ENCODE measurements around the gene RNPEP. TPM values are rescaled to one million over a fixed set of nuclear protein-coding genes. Genes with fewer than 3 reads are reported as not detected.

Gene RNPEP, protein sequence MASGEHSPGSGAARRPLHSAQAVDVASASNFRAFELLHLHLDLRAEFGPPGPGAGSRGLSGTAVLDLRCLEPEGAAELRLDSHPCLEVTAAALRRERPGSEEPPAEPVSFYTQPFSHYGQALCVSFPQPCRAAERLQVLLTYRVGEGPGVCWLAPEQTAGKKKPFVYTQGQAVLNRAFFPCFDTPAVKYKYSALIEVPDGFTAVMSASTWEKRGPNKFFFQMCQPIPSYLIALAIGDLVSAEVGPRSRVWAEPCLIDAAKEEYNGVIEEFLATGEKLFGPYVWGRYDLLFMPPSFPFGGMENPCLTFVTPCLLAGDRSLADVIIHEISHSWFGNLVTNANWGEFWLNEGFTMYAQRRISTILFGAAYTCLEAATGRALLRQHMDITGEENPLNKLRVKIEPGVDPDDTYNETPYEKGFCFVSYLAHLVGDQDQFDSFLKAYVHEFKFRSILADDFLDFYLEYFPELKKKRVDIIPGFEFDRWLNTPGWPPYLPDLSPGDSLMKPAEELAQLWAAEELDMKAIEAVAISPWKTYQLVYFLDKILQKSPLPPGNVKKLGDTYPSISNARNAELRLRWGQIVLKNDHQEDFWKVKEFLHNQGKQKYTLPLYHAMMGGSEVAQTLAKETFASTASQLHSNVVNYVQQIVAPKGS
- total RNA-seq = 39.6 and 65.1 TPM in 2 replicates

DNA sequence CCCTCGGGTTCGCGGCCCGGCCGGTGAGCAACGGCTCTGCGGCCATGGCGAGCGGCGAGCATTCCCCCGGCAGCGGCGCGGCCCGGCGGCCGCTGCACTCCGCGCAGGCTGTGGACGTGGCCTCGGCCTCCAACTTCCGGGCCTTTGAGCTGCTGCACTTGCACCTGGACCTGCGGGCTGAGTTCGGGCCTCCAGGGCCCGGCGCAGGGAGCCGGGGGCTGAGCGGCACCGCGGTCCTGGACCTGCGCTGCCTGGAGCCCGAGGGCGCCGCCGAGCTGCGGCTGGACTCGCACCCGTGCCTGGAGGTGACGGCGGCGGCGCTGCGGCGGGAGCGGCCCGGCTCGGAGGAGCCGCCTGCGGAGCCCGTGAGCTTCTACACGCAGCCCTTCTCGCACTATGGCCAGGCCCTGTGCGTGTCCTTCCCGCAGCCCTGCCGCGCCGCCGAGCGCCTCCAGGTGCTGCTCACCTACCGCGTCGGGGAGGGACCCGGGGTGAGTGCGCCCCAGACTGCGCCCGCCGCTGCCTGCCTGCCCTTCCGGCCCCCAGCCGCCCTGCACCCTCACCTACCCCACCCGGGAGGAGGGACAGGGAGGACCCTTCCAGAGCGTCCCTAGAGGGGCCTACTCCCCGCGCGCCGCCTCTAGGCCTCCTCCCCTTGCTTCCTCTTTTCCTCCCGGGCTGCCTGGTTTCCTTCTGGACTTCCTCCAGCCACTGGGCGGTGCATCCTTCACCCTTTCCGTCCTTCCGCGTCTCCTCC lies at the start of gene RNPEP:
RNPEP (plus strand) TSS at position 26 of the 757 bp plus-strand sequence; CDS start at position 45, 19 bp downstream.

DNA sequence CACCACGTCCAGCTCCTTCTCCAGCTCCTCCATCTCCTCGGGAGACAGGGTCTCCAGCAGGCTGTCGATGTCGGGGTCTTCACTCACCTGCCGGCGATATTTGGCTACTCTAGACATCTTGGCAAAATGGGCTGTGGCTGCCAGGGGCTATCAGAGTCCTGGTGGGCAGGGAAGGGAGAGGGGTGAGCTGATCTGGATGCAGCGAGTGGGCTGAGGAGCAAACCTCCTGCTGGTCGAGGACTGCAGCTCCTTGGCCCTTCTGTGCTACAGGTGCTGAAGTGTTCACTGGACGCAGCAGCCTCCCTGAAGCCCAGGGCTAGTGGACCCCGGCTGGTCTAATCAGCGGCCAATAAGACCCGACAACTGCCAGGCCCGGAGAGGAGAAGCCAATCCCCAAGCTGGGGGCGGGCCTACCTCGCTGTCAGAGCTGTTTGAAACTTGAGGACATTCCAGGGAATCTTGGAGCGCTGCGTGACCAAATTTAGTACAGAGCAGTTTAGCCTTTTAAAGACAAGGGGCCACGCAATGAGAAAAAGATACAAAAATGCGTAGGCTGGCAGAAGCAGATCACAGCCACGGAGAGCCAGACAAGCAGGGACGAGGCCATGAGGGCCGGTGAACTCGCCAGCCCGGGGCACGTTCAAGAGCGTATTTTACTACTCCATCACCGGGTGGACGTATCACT lies 36.1 kb upstream of the RNPEP start, which contains the start of gene LMOD1:
LMOD1 (minus strand) TSS at position 325 of the 685 bp plus-strand sequence; CDS start at position 117, 208 bp downstream.

DNA sequence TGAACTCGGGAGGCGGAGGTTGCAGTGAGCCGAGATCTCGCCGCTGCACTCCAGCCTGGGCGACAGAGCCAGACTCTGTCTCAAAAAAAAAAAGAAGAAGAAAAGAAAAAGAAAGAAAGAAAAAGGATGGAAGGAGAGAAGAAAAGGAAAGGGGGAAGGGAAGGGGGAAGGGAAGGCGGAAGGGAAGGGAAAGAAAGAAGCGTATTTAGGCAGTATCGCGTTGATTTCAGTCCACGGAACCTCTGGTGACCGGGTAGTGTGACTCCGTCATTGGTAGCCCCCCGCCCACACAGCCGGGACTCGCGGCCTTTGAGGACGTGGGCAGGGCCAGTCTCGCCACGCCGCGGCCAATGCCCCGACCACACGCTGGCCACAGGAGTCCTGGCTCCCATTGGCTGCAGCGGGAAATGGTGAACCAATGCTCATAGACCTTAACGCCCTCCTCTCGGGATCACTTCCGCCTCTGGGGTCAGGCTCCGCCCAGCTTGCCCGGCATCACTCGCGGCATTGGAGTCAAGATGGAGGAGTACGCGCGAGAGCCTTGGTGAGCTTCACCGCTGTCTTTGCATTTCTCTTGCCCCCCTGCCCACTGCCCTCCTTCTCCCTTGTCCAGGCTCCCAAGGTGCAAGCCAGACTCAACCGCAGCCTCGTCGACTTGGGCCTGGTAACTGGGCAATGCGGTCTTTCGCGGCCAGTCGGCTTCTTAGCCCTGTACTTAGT lies 27.3 kb upstream of the RNPEP start, which contains the start of gene TIMM17A:
TIMM17A (plus strand) TSS at position 495 of the 720 bp plus-strand sequence; CDS start at position 519, 24 bp downstream.

DNA sequence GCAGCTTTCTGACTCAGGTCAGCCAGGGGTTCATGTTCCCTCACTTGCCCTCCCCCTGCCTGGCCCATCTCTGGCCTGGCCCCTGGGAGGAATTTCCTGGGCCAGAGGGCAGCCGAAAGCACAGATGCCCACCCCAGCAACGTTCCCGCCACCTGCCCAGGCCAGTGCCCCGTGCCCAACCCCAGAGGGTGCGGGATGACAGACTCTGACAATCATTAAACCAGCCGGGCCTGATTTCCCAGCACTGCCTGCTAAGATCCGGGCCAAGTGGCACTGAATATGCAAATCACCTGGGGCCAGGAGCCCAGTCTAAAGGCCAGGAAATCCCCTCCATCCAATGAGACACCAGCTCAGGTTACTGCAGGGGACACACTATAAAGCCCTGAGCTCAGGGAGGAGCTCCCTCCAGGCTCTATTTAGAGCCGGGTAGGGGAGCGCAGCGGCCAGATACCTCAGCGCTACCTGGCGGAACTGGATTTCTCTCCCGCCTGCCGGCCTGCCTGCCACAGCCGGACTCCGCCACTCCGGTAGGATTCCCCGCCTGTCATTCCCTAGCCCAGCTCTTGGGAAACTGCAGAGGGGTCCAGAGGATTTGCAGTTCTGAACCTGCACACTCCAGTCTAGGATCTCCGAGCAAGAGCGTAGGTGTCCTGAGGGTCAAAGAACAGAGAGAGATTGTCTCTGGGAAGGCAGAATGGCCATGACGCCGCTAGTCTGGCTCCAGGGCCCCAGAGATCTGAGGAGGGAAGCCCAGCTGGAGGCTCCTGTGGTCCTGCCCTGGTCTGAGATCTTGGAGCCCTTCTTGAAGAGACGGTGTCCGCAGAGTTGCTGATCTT lies 27.9 kb downstream of the RNPEP start, which contains the start of gene ELF3:
ELF3 (plus strand) TSS at position 408 of the 836 bp plus-strand sequence. CDS start 550 bp downstream, outside the sequence.

Other genes with a start within 250 kb of the RNPEP start
- 12.6 and 21.8 TPM in 2 replicates for gene IPO9, start 153.5 kb upstream of the RNPEP start, total RNA-seq
- gene SHISA4, start 93.8 kb upstream of the RNPEP start, total RNA-seq = 3.4 and 4.0 TPM in 2 replicates
- 0.21 TPM in 1 of 2 replicates, not detected in the other for gene LMOD1, start 36.1 kb upstream of the RNPEP start, total RNA-seq
- gene TIMM17A, start 27.1 kb upstream of the RNPEP start, total RNA-seq = 39.9 and 72.1 TPM in 2 replicates
- 23.2 and 49.3 TPM in 2 replicates for gene ELF3, start 27.9 kb downstream of the RNPEP start, total RNA-seq
- not detected in 2 replicates for gene GPR37L1, start 140.3 kb downstream of the RNPEP start, total RNA-seq
- 29.4 and 45.3 TPM in 2 replicates for gene ARL8A, start 162.1 kb downstream of the RNPEP start, total RNA-seq
- not detected in 2 replicates for gene PTPN7, start 178.0 kb downstream of the RNPEP start, total RNA-seq
- gene LGR6, start 211.2 kb downstream of the RNPEP start, total RNA-seq = under 0.01 TPM in 1 of 2 replicates, not detected in the other

Measured in nasal cavity respiratory epithelium epithelial cell of viscerocranial mucosa (primary cell).